Embryonic facial prominence (tissue), 1 donor: ENCODE data around the gene IL3.

Experiments
- DNase-seq: peaks from one replicate; pipeline ENCODE4 v3.0.0-alpha.2; 2016; ENCODE audit errors: extremely low spot score

Gene IL3, protein sequence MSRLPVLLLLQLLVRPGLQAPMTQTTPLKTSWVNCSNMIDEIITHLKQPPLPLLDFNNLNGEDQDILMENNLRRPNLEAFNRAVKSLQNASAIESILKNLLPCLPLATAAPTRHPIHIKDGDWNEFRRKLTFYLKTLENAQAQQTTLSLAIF

DNA sequence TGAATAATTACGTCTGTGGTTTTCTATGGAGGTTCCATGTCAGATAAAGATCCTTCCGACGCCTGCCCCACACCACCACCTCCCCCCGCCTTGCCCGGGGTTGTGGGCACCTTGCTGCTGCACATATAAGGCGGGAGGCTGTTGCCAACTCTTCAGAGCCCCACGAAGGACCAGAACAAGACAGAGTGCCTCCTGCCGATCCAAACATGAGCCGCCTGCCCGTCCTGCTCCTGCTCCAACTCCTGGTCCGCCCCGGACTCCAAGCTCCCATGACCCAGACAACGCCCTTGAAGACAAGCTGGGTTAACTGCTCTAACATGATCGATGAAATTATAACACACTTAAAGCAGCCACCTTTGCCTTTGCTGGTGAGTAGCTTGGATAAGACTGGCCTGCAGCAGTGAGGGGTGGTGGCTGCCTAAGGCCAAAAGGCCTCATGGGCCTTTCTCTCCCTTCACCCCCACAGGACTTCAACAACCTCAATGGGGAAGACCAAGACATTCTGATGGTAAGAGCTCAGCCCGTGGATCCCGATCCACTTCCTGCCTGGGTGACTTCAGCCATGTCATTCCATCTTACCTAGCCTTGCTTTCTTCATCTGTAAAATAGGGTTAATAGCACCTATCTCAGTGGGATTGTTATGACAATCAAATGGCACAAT, at the start of gene IL3:
Gene IL3 (plus strand): TSS at position 155 of the 661 bp plus-strand sequence. CDS start 52 bp downstream, at position 207.
- no peak for DNase-seq

DNA sequence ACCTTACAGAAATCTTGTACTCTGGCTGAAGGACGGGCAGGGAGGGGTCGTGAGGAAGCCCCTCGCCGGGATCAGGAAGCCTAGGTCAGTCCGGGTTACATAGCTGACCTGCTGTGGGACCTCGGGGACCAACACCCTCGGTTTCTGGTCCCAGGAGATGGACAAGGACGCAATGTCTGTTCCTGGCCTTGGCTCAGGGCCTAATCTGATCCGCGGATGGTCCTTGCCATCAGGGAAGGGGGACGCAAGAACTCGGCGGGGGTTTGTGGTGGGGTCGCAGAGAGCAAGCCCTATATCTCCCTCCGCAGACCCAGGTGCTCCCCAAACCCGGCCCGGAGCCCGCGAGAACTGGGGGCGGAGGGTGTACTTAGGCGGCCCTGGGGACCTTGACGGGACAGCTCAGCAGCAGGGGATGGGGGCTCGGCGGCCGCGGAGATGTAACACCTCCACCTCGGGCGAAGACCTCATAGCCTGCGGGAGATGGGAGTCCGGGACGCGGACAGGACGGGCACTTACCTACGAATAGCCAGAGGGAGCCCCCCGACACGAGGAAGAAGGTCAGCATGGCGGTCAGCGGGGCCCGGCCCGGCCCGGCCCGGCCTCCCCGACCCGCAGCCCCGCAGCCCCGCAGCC, 49.4 kb upstream of the IL3 start:
- DNase-seq = no peak

DNA sequence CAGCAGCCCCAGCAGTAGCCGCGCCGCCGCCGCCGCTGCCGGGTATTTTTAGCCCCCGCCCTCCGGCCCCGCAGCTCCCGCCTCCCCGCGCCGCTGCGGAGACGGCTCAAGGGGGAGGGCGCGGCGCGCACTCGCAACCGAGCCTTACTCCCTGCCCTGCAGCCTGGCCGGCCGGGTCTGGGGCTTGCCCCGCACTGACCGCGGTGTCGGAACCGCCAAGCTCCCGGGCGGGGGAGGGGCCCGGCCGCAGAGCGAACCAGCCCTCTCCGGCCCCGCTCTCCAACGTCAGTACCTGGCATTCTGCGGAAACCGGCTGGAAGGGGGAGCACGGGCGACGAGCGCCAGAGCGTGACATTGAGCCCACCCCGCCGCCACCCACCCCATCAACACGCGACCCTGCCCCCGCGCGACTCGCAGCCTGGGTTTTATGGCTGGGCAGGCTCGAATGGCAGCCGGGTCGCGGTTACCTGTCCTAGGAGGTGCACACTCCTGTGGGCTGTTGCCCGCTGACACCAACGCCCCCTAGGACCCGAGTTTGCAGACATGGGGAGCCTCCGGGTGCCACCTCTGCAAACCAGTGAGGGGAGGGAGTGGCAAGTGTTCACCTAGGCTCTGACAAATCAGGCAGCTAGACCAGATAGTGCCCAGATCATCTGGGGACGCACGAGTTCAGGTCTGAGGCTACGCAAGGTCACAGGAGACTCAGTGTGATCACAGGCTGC, 48.7 kb upstream of the IL3 start, which contains the start of gene ACSL6:
Gene ACSL6 (minus strand): TSS at position 37 of the 722 bp plus-strand sequence. CDS start 105 bp downstream, outside the sequence.
- DNase-seq = no peak

DNA sequence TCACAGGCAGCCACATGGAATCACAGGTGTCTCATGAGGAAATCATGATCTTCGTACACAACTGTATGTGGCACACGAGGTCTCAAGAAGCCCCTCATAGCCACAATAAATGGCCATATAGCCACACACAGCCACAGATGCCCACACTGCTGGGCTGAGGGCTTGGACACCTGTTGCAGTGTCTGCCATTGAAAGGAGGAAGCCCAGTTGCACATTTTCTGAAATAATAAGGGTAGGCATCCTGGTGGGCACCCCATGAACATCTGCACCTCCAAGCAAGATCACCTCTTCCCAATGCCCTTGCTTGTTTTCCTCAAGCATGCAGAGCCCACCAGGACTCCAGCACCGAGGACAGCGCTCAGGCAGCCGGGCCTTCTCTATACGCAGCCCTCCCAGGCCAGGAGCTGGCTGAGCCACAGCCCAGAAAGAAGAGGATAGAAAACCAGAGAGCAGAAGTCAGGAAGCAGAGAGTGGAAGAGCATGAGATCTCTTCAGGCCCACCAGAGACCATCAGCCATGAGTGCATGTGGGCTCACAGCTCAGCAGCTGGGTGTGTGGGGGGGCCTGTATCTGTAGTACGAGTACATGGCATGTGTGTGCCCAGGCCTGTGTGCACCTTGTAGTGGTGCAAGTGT, 48.0 kb upstream of the IL3 start:
- DNase-seq = peak; percentile 49

DNA sequence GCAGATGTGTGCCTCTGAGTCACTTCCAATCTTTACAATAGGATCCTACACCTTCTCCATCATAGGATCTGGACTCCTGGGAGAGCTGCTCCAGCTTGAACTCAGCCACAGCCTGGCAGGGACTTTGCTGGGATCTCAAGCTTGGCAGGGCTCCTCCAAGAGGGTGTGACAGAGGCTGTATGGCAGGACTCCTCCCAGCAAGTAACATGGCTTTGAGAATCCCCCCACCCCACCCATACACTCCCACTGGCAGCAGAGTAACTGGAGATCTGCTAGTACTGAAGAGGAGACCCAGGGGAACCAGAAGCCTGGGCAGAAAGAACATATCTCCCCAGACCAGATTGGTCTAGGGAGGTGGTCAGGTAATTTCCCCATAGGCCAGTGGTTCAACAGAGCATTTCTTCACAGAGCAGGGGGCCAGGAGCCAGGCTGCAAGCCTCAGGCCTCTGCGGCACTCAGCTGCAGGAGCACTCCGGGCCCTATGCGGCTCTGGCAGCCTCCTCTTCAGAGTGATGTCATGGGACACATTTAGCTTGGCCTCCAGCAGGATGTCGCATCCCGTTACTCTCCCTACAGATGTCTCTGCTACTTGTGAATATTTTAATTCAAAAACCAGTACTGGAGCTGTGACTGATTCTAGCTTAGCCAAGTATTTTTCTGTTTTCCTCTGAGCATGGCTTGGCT, 47.3 kb upstream of the IL3 start:
- no peak for DNase-seq

DNA sequence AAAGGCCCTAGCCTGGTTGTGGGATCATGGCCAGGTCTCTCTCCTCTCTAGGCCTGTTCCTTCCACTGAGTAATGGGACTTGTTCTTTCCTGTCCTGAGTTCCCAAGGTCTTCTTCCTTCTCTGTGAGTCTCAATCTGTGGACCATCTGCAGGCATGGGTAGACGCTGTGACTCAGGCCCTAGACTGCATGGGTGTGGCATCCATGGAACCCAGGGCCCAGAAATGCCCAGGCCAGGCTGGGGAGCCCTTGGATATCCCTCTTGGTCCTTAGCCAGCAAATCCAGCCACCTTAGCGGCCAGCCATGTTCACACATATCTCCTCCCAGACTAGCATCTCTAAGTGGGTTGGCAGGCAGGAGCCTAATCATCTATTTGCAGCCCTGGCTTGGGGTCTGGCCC, 46.7 kb upstream of the IL3 start:
- no peak for DNase-seq

DNA sequence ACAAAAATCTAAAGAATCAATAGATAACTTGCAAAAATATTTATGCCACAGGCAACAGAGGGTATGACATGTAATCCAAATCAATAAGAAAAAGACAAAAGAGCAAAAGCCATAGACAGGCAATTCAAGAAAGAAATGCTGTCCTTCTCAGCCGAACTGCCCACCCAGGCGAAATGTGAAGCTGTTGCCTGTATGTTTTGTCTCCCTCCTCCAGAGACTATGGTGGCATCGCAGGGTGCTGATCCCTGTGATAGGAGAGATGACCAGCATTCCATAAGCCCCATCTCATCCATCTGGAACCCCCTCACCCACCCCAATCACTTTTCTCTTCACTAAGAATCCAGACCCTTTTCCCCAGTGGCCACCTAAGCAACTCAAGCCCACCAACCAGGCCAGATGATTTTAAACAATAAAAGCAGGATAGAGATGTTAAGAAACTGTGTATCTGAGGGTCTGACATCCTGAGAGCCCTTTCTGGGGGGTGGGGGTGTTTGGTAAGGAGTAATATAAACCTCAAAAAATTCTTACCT, 43.7 kb upstream of the IL3 start:
- no peak for DNase-seq

DNA sequence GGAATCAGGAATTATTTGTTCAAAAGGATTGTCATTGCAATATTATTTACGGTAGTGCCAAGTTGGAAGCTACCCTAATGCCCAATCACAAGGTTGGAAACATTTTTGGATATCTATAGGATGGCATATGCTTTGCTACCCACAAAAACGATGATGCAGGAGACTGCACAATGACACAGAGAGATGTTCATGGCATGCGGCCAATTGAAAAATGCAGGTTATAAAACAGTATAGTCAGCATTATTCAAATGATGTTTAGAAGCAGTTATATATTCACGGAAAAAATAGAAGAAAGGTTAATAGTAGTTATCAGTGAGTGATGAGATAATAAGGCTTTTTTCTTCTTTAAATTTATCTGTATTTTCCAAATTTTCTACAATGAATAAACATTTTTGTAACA, 43.1 kb upstream of the IL3 start:
- DNase-seq = no peak

DNA sequence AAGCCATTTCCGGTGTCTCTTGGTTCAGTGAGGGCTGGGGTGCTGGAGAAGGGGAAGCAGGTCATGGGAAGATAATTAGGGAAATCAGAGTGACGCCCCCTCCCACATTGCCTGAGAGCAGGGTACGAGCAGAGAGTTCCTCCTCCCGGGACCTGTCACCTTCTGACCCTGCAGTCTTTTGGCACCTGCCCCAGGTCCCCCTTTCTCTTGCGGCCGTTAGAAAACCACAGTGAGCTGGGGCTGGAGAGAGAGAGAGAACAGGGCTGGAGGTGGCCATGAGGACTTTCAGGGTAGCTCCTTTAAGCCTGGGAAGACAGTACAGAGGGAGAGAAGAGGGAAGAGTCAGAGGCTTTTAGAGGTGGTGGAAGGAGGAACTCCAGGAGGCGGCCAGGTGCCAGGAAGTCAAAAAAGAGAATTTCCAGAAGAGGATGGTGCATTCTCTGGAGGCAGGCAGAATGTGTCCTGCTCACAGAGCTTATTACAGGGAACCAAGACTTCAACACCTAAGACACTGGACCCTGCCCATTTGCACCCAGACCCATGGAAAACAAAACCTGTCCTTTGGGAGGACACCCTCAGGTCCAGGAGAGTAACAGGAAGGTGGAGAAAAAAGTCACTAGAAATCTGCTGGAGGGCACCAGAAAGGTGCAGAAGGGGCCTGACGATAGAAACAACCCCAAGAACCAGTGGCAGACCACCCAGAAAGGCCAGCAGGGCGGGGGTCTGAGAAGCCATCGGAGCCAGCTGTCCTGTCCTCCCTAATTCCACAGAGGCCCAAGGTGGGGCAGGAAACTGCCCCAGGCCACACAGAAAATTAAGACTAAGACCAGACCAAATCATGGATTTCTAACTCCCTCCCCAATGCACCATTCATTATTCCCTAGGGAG, 42.5 kb upstream of the IL3 start:
- DNase-seq = no peak

DNA sequence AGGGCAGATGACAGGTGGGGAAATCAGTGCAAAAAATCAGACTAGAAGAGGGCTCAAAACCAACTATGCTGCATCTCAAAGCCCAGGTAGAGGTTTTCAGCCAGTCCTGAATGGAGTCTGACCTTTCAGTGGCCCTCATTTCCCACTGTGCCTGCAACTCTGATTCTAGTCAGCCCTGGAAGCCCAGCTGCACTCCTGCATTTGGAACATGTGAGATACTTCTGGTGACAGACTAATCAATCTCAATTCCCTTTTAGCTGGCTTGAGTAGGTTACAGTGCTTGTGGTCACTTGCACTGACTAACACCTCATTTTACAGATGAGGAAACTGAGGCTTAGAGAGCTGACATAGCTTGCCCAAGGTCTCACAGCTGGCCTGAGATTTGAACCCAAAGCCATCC, 41.1 kb upstream of the IL3 start:
- no peak for DNase-seq

DNA sequence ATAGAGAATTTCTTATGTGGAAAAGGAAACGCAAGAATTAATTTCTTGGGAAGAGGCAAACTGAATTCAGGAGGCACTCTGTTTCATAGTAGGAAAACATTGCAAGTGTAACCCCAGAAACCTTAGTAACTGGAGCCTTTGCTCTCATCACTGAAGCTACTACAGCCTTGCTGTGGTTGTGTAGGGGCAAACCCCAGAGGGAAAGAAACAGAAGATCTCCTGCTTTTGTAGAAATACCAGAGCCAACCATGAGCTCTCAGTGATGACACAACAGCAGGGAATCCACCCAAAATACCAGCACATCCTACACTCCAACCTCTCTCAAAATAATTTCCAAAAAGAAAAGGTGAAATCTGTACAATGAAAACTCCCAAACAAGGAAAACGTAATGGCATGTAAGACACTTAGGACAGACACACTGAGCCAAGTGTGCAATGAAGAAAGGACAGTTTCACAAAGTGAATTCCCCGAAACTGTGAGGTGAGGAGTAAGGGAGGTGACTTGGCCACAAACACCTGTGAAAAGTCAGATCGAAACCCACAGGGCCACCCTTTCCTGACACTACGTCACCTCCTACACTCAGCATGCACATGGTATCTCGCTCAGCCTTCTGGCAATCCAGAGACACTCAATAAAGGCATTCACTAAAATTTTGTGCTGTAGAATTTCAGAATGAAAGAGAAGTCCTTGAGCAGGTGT, 40.4 kb upstream of the IL3 start:
- no peak for DNase-seq

DNA sequence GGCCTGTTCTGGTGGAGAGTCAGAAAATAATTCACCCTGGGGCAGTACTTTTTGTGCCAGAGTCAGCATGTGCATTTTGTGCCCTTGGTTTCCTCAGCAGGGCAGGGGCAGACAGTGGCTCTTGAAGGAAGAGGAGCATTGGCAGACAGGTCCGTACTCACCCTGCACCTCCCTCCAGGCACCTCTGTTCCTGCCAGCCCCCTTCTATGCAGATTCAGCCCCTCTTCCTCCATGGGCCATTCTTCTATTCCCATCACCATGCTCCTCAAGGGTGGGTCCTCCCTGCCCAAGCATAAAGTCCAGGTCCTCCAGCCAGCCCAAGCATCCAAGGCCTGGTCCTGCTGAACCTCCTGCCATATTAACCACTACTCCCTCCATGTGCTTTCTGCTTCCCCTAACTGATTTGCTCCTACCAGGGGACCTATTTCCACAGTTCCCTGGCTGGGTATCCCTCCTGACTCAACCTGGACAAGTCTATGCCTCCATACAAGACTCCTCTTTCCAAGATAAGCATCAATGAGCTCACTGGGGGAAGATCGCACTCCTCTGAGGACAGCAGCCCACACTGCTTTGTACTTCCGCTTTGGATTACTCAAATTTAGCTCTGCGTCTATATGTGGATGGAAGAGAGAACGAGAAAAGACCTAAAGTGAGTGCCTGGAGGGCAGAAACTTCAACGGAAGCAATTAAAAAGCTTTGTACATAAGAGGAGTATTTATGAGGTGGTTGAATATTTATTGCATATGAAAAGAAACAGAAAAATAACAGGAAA, 39.7 kb upstream of the IL3 start:
- no peak for DNase-seq

DNA sequence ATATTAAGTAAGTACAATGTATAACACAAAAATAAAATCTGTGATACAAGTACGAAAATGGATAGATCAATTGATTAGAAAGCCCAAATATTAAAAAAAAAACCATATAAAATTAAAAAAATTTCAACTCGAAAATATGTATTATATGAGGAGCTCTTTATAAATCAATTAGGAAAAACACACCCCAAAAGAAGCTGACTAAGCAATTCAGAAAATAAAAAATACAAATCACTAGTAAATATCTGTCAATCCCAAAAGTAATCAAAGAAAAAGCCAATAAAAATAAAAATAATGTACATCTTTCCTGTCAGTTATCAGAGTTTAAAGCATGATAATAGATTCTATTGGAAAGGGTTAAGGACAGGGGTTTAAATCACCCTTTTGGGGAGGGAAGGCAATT, 38.8 kb upstream of the IL3 start:
- DNase-seq = no peak

DNA sequence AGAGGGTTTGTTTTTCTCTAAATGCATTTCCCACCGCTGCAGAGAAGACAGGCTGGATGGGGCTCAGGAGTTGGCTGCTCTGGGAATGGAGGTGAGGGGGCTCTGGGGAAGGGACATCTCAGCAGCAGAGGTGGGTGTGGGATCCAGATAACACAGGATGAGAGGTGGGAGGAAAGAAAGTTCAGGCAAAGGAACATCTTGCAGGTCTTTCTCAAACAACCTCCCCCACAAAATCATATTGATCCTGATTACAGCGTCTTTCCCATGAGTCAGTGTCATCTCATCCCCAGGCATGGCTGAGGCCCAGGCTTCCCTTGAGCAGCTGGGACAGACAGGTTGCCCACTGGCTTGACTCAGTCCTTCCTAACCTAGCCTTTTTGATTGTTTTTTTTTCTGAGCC, 37.7 kb upstream of the IL3 start:
- no peak for DNase-seq

DNA sequence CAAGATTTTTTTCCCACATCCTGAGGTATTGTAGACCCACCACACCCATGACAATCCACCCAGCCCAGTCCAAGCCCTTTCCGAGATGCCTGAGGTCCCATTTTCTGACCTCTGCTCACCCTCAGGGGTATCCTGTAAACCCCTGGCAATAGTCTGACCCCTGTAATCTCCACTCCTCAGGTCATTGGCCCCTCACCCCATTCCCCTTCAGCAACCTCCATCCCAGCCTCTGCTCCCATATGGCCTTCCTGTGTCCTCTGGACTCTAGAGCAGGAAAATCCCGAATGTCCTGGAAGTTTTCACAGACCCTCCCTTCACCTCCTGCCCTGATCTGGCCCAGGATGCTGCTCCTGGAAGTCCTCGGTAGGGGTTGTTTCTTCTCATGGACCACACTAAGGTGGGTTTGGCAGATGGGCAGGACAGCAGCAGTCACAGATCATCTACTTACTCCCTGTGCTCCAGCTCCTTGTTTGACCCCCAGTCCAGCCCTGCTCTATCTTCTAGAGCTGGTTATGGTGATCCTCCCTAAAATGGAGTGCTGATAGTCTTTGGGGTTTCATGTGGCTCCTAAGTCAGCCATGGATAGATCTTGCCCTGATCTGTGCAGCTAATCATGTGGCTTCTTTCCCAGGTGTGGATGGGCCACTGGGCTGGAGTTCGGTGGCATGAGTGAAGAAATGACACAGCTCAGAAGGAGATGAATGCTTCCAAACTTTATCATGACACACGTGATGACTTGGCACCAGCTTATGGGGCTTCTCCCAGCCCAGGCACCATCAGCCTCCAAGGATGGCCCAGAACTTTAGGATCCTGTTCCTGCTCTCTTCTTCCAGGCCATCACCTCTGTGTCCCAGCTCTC, 37.0 kb upstream of the IL3 start:
- no peak for DNase-seq

DNA sequence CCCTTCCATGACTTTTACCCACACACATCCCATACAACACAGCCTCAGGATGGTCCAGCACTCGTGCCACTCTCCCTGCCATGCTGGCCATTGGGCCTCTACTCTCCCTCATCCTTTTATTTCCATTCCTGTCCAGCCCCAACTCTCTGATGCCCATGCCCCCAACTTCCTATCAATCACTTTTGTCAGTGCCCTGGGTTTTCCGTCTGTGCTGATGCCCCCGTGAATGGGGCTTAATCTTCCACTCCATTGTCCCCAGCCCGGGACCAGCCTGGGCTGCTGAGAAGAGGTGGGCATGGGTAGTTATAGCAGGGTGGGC, 36.4 kb upstream of the IL3 start:
- DNase-seq = no peak

DNA sequence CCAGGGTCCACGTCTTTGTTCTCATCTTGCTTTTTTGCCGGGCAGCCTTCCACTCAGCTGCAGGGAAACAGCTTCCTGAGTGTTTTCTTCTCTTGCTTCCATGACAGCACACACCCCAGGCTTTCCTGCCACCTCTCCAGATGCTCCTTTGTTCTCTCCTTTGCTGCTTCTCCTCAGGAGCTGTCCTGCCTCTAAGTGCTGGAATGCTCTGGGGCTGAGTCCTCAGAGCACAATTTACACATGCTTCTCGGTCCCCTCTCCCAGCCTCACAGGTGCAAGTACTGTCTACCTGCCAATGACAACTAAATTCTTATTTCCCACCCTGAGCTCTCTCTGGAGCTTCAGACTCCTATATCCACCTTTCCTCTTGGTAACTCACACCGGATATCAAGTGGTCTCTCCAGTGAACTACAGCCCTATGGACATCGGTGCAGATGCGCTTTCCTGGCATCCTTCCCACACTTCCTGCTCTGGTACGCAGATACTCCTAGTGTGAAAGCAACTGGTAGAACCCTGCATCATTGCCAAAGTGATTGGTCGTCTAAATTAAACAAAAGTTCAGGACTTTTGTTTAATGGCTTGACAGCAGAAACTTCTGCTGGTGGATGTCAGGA, 35.6 kb upstream of the IL3 start:
- no peak for DNase-seq
